Gastrocnemius medialis (tissue), 4 donors: ENCODE measurements around the gene KIF22.

Experiments used
- CTCF ChIP-seq, 5 experiments: fragments of 450-650 bp in 3 of 5; fragments of 200-600 bp in 2 of 5; sonication (generic) in 2 of 5; IDR thresholded peaks in 4 of 5; conservative IDR thresholded peaks in 1 of 5; 1 replicate in 4 of 5; 2 replicates in 1 of 5; pipeline ENCODE4 v1.5.1; 2016 to 2019; ENCODE audit warnings: antibody characterized with exemption in 5 of 5, mild to moderate bottlenecking in 3 of 5, moderate library complexity in 3 of 5
- POLR2A ChIP-seq, 2 donors: fragments of 450-650 bp; IDR thresholded peaks; one replicate each; pipeline ENCODE4 v1.6.1; 2017; ENCODE audit warnings: antibody characterized with exemption in 2 of 2, mild to moderate bottlenecking in 2 of 2, moderate library complexity in 2 of 2

- TF ChIP-seq CTCF (IDR thresholded peaks at IDR 0.05 in 4 of 5, conservative IDR thresholded peaks at IDR 0.05 in 1 of 5) (peak; percentile 95 to 97 (median 95)), POLR2A (IDR thresholded peaks at IDR 0.05) (peak; percentile 66 to 72)
Observed at GRCh38 chr16:29815793-29816693, 25.5 kb downstream of the KIF22 start, which contains the start of gene PAGR1.
